ELF-1 (cell line): Measurements from ENCODE around the gene CADPS2.

Source experiments
- DNase-seq: peaks from one replicate; pipeline ENCODE4 v3.0.0-alpha.2; 2016; ENCODE audit warnings: low read depth, low spot score

Gene CADPS2

GRCh38 chr7:122311734-122312450 is 574.4 kb downstream of the CADPS2 start:
- DNase-seq, result peak; percentile 29

GRCh38 chr7:122311050-122311700 is 575.1 kb downstream of the CADPS2 start:
- DNase-seq, result peak; percentile 59

- peak; percentile 73 for DNase-seq
These were observed 575.9 kb downstream of the CADPS2 start for GRCh38 chr7:122310119-122311021.

- DNase-seq, result no peak
These were observed 576.8 kb downstream of the CADPS2 start for GRCh38 chr7:122309421-122309820.

- DNase-seq, result peak; percentile 58
These were observed 579.0 kb downstream of the CADPS2 start for GRCh38 chr7:122307228-122307621.

GRCh38 chr7:122306320-122307227 is 579.7 kb downstream of the CADPS2 start:
- DNase-seq, result peak; percentile 77

- peak; percentile 67 for DNase-seq
These were observed 580.6 kb downstream of the CADPS2 start for GRCh38 chr7:122305475-122306319.

- no peak for DNase-seq
These were observed 581.3 kb downstream of the CADPS2 start for GRCh38 chr7:122304996-122305421.

GRCh38 chr7:122304319-122304975 is 581.8 kb downstream of the CADPS2 start, which contains the start of gene FEZF1:
Gene FEZF1 (minus strand): TSS chr7:122304750. CDS start chr7:122304437, 313 bp downstream.
- peak; percentile 52 for DNase-seq

GRCh38 chr7:122303531-122304318 is 582.5 kb downstream of the CADPS2 start:
- peak; percentile 61 for DNase-seq

- no peak for DNase-seq
These were observed 583.3 kb downstream of the CADPS2 start for GRCh38 chr7:122302761-122303530.

GRCh38 chr7:122301858-122302760 is 584.2 kb downstream of the CADPS2 start:
- peak; percentile 60 for DNase-seq

GRCh38 chr7:122300956-122301833 is 585.1 kb downstream of the CADPS2 start:
- DNase-seq, result no peak

- DNase-seq, result no peak
These were observed 585.9 kb downstream of the CADPS2 start for GRCh38 chr7:122300211-122300932.

GRCh38 chr7:122299624-122300210 is 586.5 kb downstream of the CADPS2 start:
- peak; percentile 45 for DNase-seq
